AG20443 (cell line): ENCODE data around the gene GPR84.

Experiments
- DNase-seq: peaks from one replicate; pipeline ENCODE4 v3.0.0; 2012; ENCODE audit warnings: low spot score, mixed read lengths

The GPR84 gene

GRCh38 chr12:54364413-54364812 is at the start of gene GPR84:
TSS of gene GPR84 (minus strand) at chr12:54364486. CDS start at chr12:54363851, 635 bp downstream.
- no peak for DNase-seq

DNA sequence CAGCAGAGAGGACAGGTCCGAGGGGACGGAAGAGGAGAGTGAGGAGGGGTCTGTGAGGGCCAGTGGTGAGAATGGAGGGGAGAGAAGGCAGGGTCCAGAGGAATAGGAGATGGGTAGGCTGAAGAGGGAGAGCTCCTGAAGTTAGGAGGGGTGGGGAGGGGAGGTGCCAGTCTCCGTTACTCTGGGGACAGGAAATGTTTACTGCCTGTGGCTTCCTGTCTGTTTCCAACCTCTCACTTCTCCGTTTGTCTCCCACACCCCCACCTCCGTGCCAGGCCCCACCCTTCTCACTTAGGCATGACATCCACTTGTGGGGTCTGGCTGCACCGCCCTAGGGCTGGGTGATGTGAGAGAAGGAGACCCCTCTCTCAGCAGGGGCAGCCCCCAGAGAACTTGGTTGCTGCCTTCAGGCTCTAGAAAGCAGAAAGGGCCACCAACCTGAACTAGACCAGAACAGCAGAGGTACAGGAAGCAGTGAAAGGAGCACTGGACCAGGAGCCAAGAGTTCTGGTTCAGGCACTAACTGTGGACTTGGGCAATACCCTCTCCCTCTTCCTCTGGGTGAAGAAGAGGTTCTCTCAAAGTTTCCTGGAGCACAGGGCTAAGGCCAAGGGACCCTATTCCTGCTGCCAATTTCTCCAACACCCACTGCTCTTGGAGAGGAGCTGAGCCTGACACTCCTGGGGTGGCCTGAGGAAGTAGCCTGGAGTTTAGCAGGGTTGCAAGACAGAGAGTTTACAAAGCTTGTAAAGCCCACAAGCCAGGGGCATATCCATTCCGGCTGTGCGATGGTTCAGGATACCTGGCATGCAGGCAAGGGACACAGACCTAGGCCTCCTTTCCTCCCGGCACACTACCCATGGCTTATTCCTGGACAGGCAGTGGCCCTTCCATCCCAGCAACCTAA is 49.3 kb upstream of the GPR84 start:
- DNase-seq, result peak; percentile 62

DNA sequence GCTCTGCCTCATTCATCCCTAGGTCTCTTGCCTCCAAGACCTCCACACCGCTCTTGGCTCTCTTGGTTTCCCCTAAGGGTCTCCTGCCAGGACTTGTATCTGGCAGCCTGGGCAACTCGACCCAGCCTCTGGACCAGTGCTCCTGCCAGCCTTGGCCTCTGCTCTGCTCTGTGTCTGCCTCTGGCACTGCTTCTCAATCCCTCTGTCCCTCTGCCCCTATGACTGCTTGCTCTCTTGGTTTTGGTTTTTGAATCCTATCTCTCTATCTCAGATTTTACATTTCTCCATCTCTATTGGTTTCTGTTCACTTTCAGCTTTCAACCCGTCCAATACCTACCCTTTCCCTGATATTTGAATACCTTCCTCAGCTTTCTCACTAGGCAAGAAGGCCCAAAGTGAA is 48.5 kb upstream of the GPR84 start:
- no peak for DNase-seq

DNA sequence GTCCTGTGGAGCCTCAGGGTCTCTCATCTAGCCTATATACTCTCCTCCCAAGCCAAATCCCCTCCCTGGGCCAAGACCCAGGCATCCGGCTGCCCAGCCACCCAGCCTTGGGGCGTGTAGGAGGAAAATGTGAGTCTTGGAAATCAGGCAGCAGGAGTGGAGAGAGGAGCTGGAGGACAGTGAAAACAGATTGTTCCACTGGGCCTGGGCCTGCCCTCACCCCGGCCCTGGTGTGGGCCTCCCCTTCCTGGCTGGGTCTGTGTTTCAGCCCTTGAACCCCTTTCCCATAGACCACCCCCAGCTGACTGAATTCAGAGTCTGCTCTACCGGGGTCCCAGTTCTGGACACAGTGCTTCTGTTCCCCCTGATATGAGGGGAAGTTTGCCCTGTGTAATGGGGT is 48.1 kb upstream of the GPR84 start:
- DNase-seq, result no peak

DNA sequence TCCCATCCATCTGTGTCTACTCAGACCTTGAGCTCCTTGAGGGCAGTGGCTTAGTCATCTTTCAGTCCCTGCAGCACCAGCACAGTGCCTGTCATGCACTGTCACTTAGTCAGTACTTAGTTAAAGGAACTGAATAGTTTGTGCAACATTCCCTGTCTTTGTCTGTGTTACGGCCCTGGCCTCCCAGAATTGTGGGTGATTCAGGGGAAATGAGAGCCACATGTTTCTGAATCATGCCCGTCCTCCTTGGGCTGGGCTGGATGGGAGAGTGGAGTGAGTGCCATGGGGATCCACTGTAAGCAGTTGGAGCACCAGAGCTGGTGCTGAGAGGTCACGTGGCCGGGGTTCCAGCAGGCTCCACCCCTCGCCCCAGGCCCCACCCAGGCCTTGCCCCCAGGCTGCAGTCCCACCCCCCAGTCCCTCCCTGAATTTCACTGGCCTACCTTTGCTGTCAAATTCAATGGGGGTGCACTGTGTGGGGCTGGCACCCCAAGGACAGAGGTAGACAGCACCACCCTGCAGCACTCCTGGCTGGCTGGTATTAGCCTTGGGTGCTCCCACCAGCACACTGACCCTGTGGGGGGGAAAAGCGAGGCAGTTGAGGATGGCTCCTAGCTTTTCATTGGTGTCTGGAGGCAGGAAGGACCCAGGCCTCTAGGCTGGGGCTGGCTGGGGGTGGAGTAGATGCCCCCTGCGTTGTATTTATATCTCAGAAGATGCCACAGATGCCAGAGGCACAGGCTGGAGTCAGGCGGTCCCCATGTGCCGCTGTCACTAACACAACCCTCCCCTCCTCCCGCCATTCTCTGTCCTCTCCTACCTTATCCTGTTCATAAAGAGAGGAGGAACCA is 47.3 kb upstream of the GPR84 start:
- peak; percentile 95 for DNase-seq

GRCh38 chr12:54409267-54409666 is 45.0 kb upstream of the GPR84 start:
- no peak for DNase-seq

- DNase-seq, result no peak
These were observed 43.1 kb upstream of the GPR84 start for GRCh38 chr12:54407183-54407905.

- DNase-seq, result no peak
These were observed 41.3 kb upstream of the GPR84 start for GRCh38 chr12:54405573-54405972.

GRCh38 chr12:54405106-54405505 is 40.8 kb upstream of the GPR84 start:
- no peak for DNase-seq

- peak; percentile 61 for DNase-seq
These were observed 40.0 kb upstream of the GPR84 start for GRCh38 chr12:54404061-54405004.

DNA sequence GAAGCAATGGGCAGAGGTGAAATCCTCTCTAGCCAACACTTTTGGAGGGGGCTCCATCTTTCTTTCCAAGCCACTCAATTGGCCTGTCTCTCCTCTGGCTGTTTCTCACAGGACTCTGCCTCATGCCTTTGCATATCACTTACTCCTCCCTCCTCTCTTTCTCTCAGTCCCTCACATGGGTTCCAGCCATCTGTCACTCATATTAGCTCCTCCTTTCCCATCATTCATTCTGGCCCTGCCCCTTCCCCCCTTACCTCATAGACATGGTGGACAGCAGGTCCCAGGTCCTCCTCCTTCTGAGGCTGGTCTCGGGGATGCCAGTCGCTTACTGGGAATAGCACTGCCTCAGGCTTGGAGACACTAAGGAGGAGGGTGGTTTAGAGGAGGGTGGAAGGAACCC is 36.8 kb upstream of the GPR84 start:
- no peak for DNase-seq

DNA sequence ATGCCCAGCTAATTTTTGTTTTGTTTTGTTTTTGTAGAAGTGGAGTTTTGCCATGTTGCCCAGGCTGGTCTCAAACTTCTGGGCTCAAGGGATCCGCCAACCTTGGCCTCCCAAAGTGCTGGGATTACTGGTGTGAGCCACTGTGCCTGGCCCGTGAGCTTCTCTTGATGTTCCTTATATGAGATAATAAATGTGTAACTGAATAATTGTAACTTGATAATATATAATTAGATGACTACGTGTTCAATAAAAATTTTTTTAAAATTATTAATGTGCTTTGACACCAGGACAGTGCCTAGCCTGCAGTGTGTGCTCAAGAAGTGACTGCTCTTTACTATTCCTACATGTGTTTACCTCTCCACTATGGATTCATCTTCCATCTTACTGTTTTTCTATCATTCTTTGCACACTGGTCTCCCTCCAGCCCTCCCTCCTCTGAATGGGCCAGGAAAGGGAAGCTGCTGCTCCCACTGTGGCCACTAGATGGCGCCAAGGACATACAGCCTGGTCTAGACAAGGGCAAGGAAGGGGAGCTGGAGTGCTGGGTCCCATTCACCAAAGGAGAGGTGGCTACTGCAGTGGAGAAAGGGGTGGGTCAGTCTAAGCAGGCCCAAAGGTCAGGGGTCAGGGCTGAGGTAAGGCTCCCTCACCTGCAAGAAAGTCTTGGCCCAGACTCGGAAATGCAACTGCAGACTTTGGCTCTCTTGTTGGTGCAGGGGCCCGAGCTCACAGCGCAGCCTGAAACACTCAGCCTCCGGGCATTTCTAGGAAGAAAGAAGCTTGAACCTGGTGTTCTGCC is 34.9 kb upstream of the GPR84 start:
- peak; percentile 91 for DNase-seq

GRCh38 chr12:54398218-54398617 is 33.9 kb upstream of the GPR84 start:
- no peak for DNase-seq

- DNase-seq, result no peak
These were observed 32.9 kb upstream of the GPR84 start for GRCh38 chr12:54397157-54397556.

GRCh38 chr12:54395545-54395944 is 31.3 kb upstream of the GPR84 start:
- no peak for DNase-seq

DNA sequence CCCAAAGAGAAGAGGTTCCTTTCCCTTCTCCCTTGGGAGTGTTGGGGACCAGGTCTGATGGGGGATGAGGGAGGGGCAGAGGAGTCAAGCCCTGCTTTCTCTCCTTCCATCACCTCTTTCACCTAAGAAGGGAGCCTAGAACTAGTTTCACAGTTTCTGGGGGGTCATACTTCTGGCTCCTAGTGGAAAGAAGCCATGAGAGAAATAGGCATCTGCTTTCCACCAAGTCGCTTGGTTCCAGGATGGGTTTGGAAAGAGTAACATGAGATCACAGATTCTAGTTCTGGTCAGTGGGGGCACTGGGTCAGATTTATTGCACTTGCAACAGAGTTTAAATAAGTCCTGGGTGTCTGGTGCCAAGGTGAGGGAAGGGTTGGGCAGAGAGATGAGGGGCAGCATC is 30.7 kb upstream of the GPR84 start:
- DNase-seq, result no peak

- DNase-seq, result peak; percentile 62
These were observed 30.0 kb upstream of the GPR84 start for GRCh38 chr12:54394281-54394719.

DNA sequence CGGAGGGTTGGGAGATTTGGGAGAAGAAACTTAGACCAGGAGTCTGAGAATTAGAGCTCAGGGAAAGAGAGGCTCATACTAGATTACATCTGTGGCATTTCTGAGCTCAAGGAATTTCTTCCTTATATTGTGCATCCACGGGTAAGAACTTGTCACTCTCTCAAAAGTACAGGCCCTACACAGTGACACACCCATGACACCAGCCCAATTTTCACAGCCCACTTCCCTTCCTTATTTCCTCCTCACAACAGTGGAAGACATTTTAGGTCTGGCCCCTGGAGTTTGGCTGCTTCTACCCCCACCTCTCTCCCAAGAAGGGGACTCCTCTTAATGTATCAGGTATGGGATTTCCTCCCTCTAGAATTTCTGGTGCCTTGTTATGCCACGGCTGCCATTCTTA is 29.5 kb upstream of the GPR84 start:
- no peak for DNase-seq

DNA sequence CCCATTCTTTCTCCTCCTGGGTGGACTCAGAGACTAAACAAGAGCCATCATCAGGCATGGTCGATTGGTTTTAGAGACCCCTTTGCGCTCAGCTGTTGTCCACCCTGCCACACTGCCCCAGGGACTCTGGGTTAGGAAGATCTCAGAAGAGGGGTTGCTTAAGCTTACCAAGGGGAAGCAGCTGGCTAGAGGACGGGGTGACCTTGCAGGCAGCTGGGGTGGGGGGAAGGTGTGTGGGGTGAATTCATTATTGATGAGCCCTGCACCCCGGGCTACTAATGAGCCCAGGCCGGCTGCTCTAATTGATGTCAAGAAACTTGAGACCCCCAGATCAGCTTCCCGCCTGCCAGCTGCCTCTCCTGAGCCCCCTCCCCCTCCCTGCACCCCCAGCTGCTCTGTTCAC is 28.9 kb upstream of the GPR84 start:
- no peak for DNase-seq

DNA sequence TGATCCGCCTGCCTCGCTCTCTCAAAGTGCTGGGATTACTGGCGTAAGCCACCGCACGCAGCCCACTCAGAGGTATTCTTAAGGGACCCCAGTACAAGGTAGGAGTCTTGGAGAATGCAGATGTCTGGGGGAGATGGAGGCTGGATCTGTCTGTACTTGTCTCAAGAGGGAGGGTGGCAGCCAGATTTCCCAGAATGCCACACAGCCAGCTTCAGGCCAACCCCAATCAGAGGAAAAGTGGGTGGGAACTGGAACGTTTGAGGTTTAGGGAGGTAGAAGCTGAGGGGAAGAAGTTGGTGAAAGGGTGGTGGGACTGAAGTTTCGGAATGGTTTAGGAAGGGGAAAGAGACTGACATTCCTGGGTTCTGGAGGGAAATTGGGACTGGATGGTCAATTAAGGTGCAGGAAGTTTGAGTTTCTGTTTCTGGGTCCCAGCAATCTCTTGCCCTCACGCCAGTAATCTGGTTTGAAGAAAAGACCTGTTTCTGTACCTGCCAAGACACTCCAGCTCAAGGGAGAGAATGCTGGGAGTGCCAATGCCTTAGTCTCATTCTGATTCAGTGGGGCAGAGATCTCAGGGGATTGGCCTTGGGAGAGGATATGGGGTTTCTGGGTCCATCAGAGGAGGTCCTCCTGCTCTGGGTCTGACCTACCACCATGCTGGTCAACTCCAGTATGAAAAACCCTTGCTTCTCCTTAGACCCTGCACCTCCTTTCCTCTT is 28.4 kb upstream of the GPR84 start:
- DNase-seq, result no peak
